ENCODE results near the gene NFE2L1. TPM values are rescaled to one million over a fixed set of nuclear protein-coding genes. Genes with fewer than 3 reads are reported as not detected.
"Not testable (repeated sequence)": the region's sequence is repeated elsewhere in the genome, so short reads cannot be mapped to it uniquely, and the experiment has no call there.

Gene NFE2L1
- total RNA-seq, 5 donors from 2014 or later (not counting 1 experiment from before 2014, with no cell fraction given), result 30.3 to 61.6 (median 43.9) TPM

DNA sequence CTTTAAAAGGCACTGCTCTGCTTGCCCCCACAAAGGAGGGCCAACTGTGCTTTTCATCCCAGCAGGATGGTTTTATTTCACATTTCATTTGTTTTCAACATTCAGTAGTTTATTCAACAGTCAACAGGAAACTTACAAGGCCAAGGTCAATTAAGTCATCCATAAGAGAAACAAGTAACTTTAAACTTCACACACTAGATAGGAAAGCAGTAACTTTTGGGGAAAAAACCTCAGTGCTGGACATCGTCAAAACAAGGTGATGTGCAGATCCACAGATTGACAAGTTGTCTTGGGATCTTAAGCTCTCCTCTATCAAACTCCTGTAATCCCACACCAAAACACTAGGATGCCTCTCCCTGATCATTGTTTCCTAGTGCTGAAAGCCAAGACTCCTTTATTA lies 18.5 kb downstream of the NFE2L1 start:
- peak overlapping the region in 1 of 2 donors; percentile 26 for H3K27ac Mint-ChIP-seq
- H3K9me3 ChIP-seq, result no peaks in the 10 kb centered on the region
- ChIA-PET POLR2A (no interaction called here), CTCF (interaction anchor here in 1 of 2 donors (0.6 to 0.7 kb wide), 3 partner anchors 18 to 119 kb away, joined by 3 to 4 read pairs (median 3); no protein-coding TSS in a partner anchor)
- ATAC-seq (replicated peaks in 1 of 4), result no peak
- H3K4me1 Mint-ChIP-seq, result no peaks in the 10 kb centered on the region
- no peaks in the 10 kb centered on the region for H3K27me3 Mint-ChIP-seq
- H3K27ac ChIP-seq (ENCODE audit: low read length), result no peak overlapping the region
- peaks cover 30% of the 10 kb centered on the region for H3K36me3 Mint-ChIP-seq
- no peaks in the 10 kb centered on the region for H3K9me3 Mint-ChIP-seq
- H3K36me3 ChIP-seq (ENCODE audit: control insufficient read depth in 2 of 2, extremely low read depth in 1 of 2, insufficient read depth in 1 of 2, low read length in 1 of 2), result peaks cover 5 to 65% of the 10 kb centered on the region in 2 donors
- no peaks in the 10 kb centered on the region for H3K27me3 ChIP-seq (replicated peaks in 1 of 2; ENCODE audit: control insufficient read depth in 2 of 2, extremely low read depth in 1 of 2, insufficient read depth in 2 of 2, low read length in 1 of 2)
- no peak for DNase-seq
- WGBS (ENCODE audit: insufficient coverage), result no CpG with 5 or more reads among the region's 1 CpG
- H3K4me1 ChIP-seq (ENCODE audit: control insufficient read depth in 1 of 2, extremely low read depth in 1 of 2, insufficient read depth in 2 of 2, low read length in 2 of 2), result no peaks in the 10 kb centered on the region
- no peak overlapping the region for H3K4me3 Mint-ChIP-seq
- no peak overlapping the region for H3K4me3 ChIP-seq (ENCODE audit: control insufficient read depth in 1 of 2, extremely low read depth in 1 of 2, low read length in 1 of 2)

DNA sequence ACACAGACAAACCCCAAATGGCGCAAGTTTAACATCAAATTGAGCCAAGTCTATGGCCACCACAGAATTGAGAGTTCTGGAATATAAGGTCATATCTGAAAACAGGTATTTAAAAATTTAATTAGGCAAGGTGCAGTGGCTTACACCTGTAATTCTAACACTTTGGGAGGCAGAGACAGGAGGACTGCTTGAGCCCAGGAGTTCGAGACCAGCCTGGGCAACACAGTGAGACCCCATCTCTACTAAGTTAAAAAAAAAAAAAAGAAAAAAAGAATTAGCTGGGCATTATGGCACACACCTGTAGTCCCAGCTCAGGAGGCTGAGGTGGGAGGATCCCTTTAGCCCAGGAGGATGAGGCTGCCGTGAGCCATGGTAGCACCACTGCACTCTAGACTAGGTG lies 19.1 kb downstream of the NFE2L1 start:
- peaks cover 5 to 61% of the 10 kb centered on the region in 2 donors for H3K36me3 ChIP-seq (ENCODE audit: control insufficient read depth in 2 of 2, extremely low read depth in 1 of 2, insufficient read depth in 1 of 2, low read length in 1 of 2)
- H3K27ac Mint-ChIP-seq, result no peak overlapping the region
- WGBS (ENCODE audit: insufficient coverage), result no CpG with 5 or more reads among the region's 3 CpGs
- H3K9me3 ChIP-seq, result no peaks in the 10 kb centered on the region
- ChIA-PET POLR2A (interaction anchor here (0.6 to 0.7 kb wide), 3 partner anchors 21 to 1122 kb away, joined by 3 read pairs; no protein-coding TSS in a partner anchor), CTCF (interaction anchor here in 1 of 2 donors (0.7 to 1.8 kb wide), 2 partner anchors 23 to 55 kb away, joined by 3 to 4 read pairs; no protein-coding TSS in a partner anchor)
- DNase-seq, result no peak
- no peak overlapping the region for H3K4me3 Mint-ChIP-seq
- no peaks in the 10 kb centered on the region for H3K9me3 Mint-ChIP-seq
- H3K4me1 Mint-ChIP-seq, result no peaks in the 10 kb centered on the region
- H3K27ac ChIP-seq (ENCODE audit: low read length), result no peak overlapping the region
- ATAC-seq (replicated peaks in 1 of 4), result no peak
- H3K4me3 ChIP-seq (ENCODE audit: control insufficient read depth in 1 of 2, extremely low read depth in 1 of 2, low read length in 1 of 2), result no peak overlapping the region
- no peaks in the 10 kb centered on the region for H3K4me1 ChIP-seq (ENCODE audit: control insufficient read depth in 1 of 2, extremely low read depth in 1 of 2, insufficient read depth in 2 of 2, low read length in 2 of 2)
- peaks cover 30% of the 10 kb centered on the region for H3K36me3 Mint-ChIP-seq
- no peaks in the 10 kb centered on the region for H3K27me3 Mint-ChIP-seq
- no peaks in the 10 kb centered on the region for H3K27me3 ChIP-seq (replicated peaks in 1 of 2; ENCODE audit: control insufficient read depth in 2 of 2, extremely low read depth in 1 of 2, insufficient read depth in 2 of 2, low read length in 1 of 2)

DNA sequence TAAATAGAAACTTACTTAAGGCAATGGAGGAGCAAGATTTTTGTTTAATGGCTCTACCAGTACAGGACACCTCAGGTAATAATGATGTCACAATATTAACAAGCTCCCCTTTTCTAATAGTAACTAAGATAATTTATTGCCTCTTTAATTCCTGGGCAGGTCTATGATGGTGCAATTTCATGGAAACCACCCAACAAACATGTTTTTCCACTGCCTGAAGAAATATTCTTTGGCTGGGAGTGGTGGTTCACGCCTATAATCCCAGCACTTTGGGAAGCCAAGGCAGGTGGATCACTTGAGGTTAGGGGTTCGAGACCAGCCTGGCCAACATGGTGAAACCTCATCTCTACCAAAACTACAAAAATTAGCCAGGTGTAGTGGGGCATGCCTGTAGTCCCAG lies 19.6 kb downstream of the NFE2L1 start:
- H3K4me3 Mint-ChIP-seq; H3K27ac ChIP-seq (ENCODE audit: low read length); DNase-seq; H3K9me3 Mint-ChIP-seq; H3K9me3 ChIP-seq; H3K4me1 ChIP-seq (ENCODE audit: control insufficient read depth in 1 of 2, extremely low read depth in 1 of 2, insufficient read depth in 2 of 2, low read length in 2 of 2); H3K27me3 Mint-ChIP-seq; H3K27ac Mint-ChIP-seq; H3K4me3 ChIP-seq (ENCODE audit: control insufficient read depth in 1 of 2, extremely low read depth in 1 of 2, low read length in 1 of 2); H3K4me1 Mint-ChIP-seq; H3K27me3 ChIP-seq (replicated peaks in 1 of 2; ENCODE audit: control insufficient read depth in 2 of 2, extremely low read depth in 1 of 2, insufficient read depth in 2 of 2, low read length in 1 of 2); ATAC-seq (replicated peaks in 1 of 4): not testable (repeated sequence)
- CTCF ChIA-PET, result interaction anchor here (1.0 to 1.8 kb wide), 5 partner anchors 15 to 41 kb away, joined by 3 to 6 read pairs (median 3); partner anchors contain the start of gene COPZ2 (in 1 of the 2)
- POLR2A ChIA-PET, result interaction anchor here (0.6 to 0.7 kb wide), 4 partner anchors 22 to 1123 kb away, joined by 3 read pairs; no protein-coding TSS in a partner anchor
- H3K36me3 Mint-ChIP-seq, result peaks cover 26% of the 10 kb centered on the region
- peaks cover 3 to 56% of the 10 kb centered on the region in 2 donors for H3K36me3 ChIP-seq (ENCODE audit: control insufficient read depth in 2 of 2, extremely low read depth in 1 of 2, insufficient read depth in 1 of 2, low read length in 1 of 2)
- no CpG with 5 or more reads among the region's 2 CpGs for WGBS (ENCODE audit: insufficient coverage)

DNA sequence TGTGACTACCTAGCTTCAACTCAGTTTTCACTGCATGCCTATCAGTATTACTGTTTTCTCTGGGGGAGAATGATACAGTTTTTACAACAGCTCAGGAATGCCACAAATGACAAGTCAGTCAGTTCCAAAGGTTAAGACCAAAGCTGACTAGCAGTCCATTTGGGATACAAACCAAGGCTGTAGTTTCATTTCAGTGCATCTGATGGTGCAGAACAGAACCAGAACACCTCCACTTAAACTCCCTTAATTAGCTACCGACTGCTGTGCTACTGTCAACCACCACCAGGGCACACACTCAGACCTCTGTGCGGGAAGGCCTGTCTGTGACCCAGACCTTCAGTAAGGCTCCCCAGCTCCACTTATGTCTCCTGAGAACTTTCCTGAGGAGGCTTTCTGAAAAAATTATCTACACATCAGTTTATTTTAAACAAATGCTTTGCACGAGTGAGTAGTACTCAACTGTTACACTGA lies 20.4 kb downstream of the NFE2L1 start:
- Mint-ChIP-seq H3K27me3 (no peaks in the 10 kb centered on the region), H3K36me3 (peaks cover 26% of the 10 kb centered on the region), H3K4me1 (no peaks in the 10 kb centered on the region), H3K9me3 (no peaks in the 10 kb centered on the region), H3K27ac (no peak overlapping the region), H3K4me3 (no peak overlapping the region)
- DNase-seq, result peak in 1 of 35 experiments; percentile 2
- no peak for ATAC-seq (replicated peaks in 1 of 4)
- H3K4me3 ChIP-seq (ENCODE audit: control insufficient read depth in 1 of 2, extremely low read depth in 1 of 2, low read length in 1 of 2), result no peak overlapping the region
- no peaks in the 10 kb centered on the region for H3K9me3 ChIP-seq
- no peak overlapping the region for H3K27ac ChIP-seq (ENCODE audit: low read length)
- peaks cover 2 to 52% of the 10 kb centered on the region in 2 donors for H3K36me3 ChIP-seq (ENCODE audit: control insufficient read depth in 2 of 2, extremely low read depth in 1 of 2, insufficient read depth in 1 of 2, low read length in 1 of 2)
- no peaks in the 10 kb centered on the region for H3K4me1 ChIP-seq (ENCODE audit: control insufficient read depth in 1 of 2, extremely low read depth in 1 of 2, insufficient read depth in 2 of 2, low read length in 2 of 2)
- CTCF ChIA-PET, result interaction anchor here (1.0 to 1.8 kb wide), 6 partner anchors 11 to 41 kb away, joined by 3 to 6 read pairs (median 4); partner anchors contain the start of gene COPZ2 (in 1 of the 2)
- 86% methylated on average over 2 of the region's 3 CpGs for WGBS (ENCODE audit: insufficient coverage)
- H3K27me3 ChIP-seq (replicated peaks in 1 of 2; ENCODE audit: control insufficient read depth in 2 of 2, extremely low read depth in 1 of 2, insufficient read depth in 2 of 2, low read length in 1 of 2), result no peaks in the 10 kb centered on the region
- POLR2A ChIA-PET, result interaction anchor here in 1 of 2 donors (0.7 kb wide), 1 partner anchor 196 kb away, joined by 3 read pairs; no protein-coding TSS in a partner anchor

DNA sequence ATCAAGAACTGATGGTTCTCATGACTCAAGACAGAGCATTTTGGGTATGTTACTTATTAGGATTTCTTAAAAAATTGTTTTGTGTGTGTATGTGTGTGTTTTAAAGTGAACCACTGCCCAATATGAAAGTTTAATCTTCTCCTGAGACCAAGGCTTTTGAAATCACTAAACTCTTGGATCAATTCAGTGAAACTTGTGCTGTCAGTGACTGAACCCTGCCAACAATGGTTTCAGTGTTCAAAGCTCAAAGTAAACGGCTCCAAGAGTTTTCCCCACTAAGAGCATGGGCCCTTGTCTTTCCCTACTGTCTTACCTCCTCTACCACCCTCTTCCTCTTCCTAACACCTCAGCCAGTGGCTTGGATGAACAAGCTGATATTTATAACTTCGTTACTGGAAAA lies 22.0 kb downstream of the NFE2L1 start:
- no peak overlapping the region for H3K27ac Mint-ChIP-seq
- no peaks in the 10 kb centered on the region for H3K4me1 ChIP-seq (ENCODE audit: control insufficient read depth in 1 of 2, extremely low read depth in 1 of 2, insufficient read depth in 2 of 2, low read length in 2 of 2)
- H3K27ac ChIP-seq (ENCODE audit: low read length), result no peak overlapping the region
- H3K36me3 ChIP-seq (ENCODE audit: control insufficient read depth in 2 of 2, extremely low read depth in 1 of 2, insufficient read depth in 1 of 2, low read length in 1 of 2), result peaks cover 2 to 49% of the 10 kb centered on the region in 2 donors
- no peaks in the 10 kb centered on the region for H3K9me3 Mint-ChIP-seq
- ChIA-PET POLR2A (no interaction called here), CTCF (no interaction called here)
- H3K4me3 Mint-ChIP-seq, result no peak overlapping the region
- ATAC-seq (replicated peaks in 1 of 4) (no peak), DNase-seq (no peak)
- no peak overlapping the region for H3K4me3 ChIP-seq (ENCODE audit: control insufficient read depth in 1 of 2, extremely low read depth in 1 of 2, low read length in 1 of 2)
- no peaks in the 10 kb centered on the region for H3K27me3 Mint-ChIP-seq
- WGBS (ENCODE audit: insufficient coverage), result 86% methylated on average over 1 of the region's 2 CpGs
- no peaks in the 10 kb centered on the region for H3K4me1 Mint-ChIP-seq
- no peaks in the 10 kb centered on the region for H3K9me3 ChIP-seq
- peaks cover 27% of the 10 kb centered on the region for H3K36me3 Mint-ChIP-seq
- H3K27me3 ChIP-seq (replicated peaks in 1 of 2; ENCODE audit: control insufficient read depth in 2 of 2, extremely low read depth in 1 of 2, insufficient read depth in 2 of 2, low read length in 1 of 2), result no peaks in the 10 kb centered on the region

DNA sequence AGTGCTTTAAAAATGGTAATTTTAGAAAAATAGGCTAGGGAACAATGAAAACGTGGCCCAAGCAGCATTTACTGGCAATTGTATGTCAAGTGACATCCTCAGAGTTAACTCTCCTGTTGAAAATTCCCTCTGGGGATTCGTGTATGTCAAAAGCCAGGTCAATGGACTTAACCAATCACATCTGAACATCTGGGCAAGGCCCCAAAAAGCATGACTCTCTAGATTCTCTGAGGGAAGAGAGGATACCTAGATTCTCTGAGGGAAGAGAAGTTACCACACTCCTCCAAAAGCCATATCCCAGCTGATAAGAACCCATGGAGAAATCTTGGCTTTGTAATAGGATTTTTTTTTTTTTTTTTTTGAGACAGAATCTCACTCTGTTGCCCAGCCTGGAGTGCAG lies 23.5 kb downstream of the NFE2L1 start:
- WGBS (ENCODE audit: insufficient coverage), result 71% methylated on average over 1 of the region's 2 CpGs
- DNase-seq (no peak), ATAC-seq (replicated peaks in 1 of 4) (no peak)
- Histone ChIP-seq H3K4me1 (ENCODE audit: control insufficient read depth in 1 of 2, extremely low read depth in 1 of 2, insufficient read depth in 2 of 2, low read length in 2 of 2) (no peaks in the 10 kb centered on the region), H3K9me3 (no peaks in the 10 kb centered on the region), H3K36me3 (ENCODE audit: control insufficient read depth in 2 of 2, extremely low read depth in 1 of 2, insufficient read depth in 1 of 2, low read length in 1 of 2) (peaks cover 8 to 55% of the 10 kb centered on the region in 2 donors), H3K27ac (ENCODE audit: low read length) (no peak overlapping the region), H3K4me3 (ENCODE audit: control insufficient read depth in 1 of 2, extremely low read depth in 1 of 2, low read length in 1 of 2) (no peak overlapping the region), H3K27me3 (replicated peaks in 1 of 2; ENCODE audit: control insufficient read depth in 2 of 2, extremely low read depth in 1 of 2, insufficient read depth in 2 of 2, low read length in 1 of 2) (no peaks in the 10 kb centered on the region)
- ChIA-PET POLR2A (no interaction called here), CTCF (interaction anchor here (0.6 to 4.1 kb wide), 5 partner anchors 10 to 560 kb away, joined by 3 to 37 read pairs (median 4); no protein-coding TSS in a partner anchor)
- H3K36me3 Mint-ChIP-seq, result peaks cover 29% of the 10 kb centered on the region
- H3K27me3 Mint-ChIP-seq, result no peaks in the 10 kb centered on the region
- H3K4me1 Mint-ChIP-seq, result no peaks in the 10 kb centered on the region
- H3K4me3 Mint-ChIP-seq, result no peak overlapping the region
- no peak overlapping the region for H3K27ac Mint-ChIP-seq
- no peaks in the 10 kb centered on the region for H3K9me3 Mint-ChIP-seq

All from T-cell (primary cell).